ENCODE measurements around the gene TUBB8.
"Not testable (repeated sequence)": the region's sequence is repeated elsewhere in the genome, so short reads cannot be mapped to it uniquely, and the experiment has no call there.

TUBB8 gene

GRCh38 chr10:13315-13635 is 35.8 kb downstream of the TUBB8 start:
- in situ Hi-C loops (cut with MboI; ENCODE audit: low pct_unique_long_range_greater_than_20kb, low sequenced_read_pairs, unreplicated experiment) = not testable (repeated sequence)

DNA sequence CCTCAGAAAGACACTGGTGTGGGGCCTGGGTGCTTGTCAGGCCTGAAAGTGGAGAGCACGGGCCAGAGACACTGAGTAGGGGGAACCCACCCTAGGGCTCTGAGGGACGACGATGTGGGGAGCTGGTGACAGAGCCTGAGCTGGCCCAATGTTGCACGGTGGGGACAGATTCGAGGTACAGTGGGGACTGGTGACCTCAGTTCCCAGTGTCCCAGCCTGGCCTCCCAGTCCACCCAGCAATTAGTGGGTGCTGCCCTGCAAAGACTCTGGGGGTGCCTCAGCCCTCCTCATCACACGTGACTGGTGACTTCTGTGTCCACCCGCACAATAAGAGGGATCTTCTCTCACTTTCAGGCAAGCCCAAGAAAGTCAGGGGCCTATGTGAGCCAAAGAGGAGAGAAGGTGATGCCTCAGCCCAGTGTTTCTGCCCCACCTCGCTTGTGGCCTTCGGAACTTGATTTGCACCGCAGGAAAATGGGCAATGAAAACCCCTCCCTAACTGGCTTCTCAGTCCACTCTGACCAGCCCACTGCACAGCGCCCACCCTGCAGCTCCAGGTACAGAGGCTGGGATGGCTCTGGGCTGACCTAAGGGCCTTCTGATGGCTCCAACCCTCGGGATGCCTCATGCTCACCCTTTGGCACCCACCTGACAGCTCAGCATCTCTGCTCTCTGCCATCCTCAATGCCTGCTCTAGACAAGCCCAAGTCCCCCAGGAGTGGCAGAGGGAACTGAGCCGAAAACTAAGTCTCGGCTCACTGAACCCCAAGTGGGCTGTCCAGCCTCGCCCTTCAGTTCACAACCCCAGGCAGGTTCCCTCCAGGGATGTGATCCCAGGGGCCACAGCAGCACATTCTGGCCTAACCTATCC is 36.4 kb downstream of the TUBB8 start:
- DNase-seq (ENCODE audit: low spot score); in situ Hi-C loops (cut with MboI; ENCODE audit: low pct_unique_long_range_greater_than_20kb, low sequenced_read_pairs, unreplicated experiment): not testable (repeated sequence)

More at GRCh38 chr10:13315-13635, 35.8 kb downstream of the TUBB8 start:
- not testable (repeated sequence) for DNase-seq (ENCODE audit: low spot score)

DNA sequence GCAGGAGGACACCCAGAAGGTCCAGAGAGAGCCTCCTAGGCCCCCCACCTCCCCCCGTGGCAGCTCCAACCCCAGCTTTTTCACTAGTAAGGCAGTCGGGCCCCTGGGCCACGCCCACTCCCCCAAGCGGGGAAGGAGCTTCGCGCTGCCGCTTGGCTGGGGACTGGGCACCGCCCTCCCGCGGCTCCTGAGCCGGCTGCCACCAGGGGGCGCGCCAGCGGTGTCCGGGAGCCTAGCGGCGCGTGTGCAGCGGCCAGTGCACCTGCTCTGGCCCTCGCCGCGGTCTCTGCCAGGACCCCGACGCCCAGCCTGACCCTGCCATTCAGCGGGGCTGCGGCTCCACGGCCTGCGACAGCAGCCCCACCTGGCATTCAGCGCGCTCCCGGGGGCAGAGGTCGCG is 37.8 kb downstream of the TUBB8 start:
- in situ Hi-C loops (cut with MboI; ENCODE audit: low pct_unique_long_range_greater_than_20kb, low sequenced_read_pairs, unreplicated experiment); DNase-seq (ENCODE audit: low spot score): not testable (repeated sequence)

- in situ Hi-C loops (cut with MboI; ENCODE audit: low pct_unique_long_range_greater_than_20kb, low sequenced_read_pairs, unreplicated experiment); DNase-seq (ENCODE audit: low spot score): not testable (repeated sequence)
Measured at GRCh38 chr10:10261-10971, 38.7 kb downstream of the TUBB8 start.
